CD14-positive monocyte (primary cell): ENCODE results near the gene S100A10. TPM values are rescaled to one million over a fixed set of nuclear protein-coding genes. Genes with fewer than 3 reads are reported as not detected.
A peak's percentile ranks its signal among the peaks of the same experiment; 100 is the strongest.

Experiments
- DNase-seq, 3 donors: peaks; one replicate each; pipeline ENCODE4 v3.0.0-alpha.2; 2011 to 2022
- H2AFZ ChIP-seq: 2 replicates; pipeline ENCODE4 v1.6.0; 2012; ENCODE audit warnings: mild to moderate bottlenecking, low read depth, low read length, inconsistent platforms; ENCODE audit not compliant: insufficient read depth, poor library complexity, severe bottlenecking
- H3K27ac ChIP-seq, 2 donors: 1 replicate in 1 of 2; 2 replicates in 1 of 2; pipeline ENCODE4 v1.5.1; 2012 to 2013; ENCODE audit warnings: low read length in 2 of 2, control low read depth in 1 of 2, inconsistent platforms in 1 of 2, low read depth in 1 of 2, mild to moderate bottlenecking in 1 of 2
- H3K27me3 ChIP-seq, 2 donors: one replicate each; pipeline versions ENCODE4 v1.6.0 to v1.6.1; 2011 to 2013; ENCODE audit warnings: low read length in 2 of 2; ENCODE audit not compliant: control insufficient read depth in 2 of 2, insufficient read depth in 2 of 2
- H3K36me3 ChIP-seq, 2 donors: replicated peaks in 1 of 2; 1 replicate in 1 of 2; 2 replicates in 1 of 2; pipeline versions ENCODE4 v1.5.1 to v1.6.1; 2012 to 2013; ENCODE audit warnings: low read length in 2 of 2, control low read depth in 1 of 2, inconsistent platforms in 1 of 2, mild to moderate bottlenecking in 1 of 2; ENCODE audit not compliant: insufficient read depth in 2 of 2, control insufficient read depth in 1 of 2
- H3K4me1 ChIP-seq, 2 donors: 1 replicate in 1 of 2; 2 replicates in 1 of 2; pipeline versions ENCODE4 v1.5.1 to v1.6.1; 2012 to 2013; ENCODE audit warnings: low read length in 2 of 2, control low read depth in 1 of 2, inconsistent platforms in 1 of 2, mild to moderate bottlenecking in 1 of 2, moderate library complexity in 1 of 2; ENCODE audit not compliant: insufficient read depth in 2 of 2, control insufficient read depth in 1 of 2
- H3K4me2 ChIP-seq: replicated peaks from 2 replicates; pipeline ENCODE3; 2012; ENCODE audit warnings: low read length, moderate library complexity, mild to moderate bottlenecking; ENCODE audit not compliant: poor library complexity, severe bottlenecking; ENCODE audit errors: extremely low read depth
- H3K4me3 ChIP-seq, 3 experiments: fragments of 200-600 bp in 1 of 3; sonication (generic) in 1 of 3; replicated peaks in 1 of 3; 1 replicate in 2 of 3; 2 replicates in 1 of 3; pipeline ENCODE4 v1.5.1; 2011 to 2013; ENCODE audit warnings: low read length in 3 of 3, mild to moderate bottlenecking in 3 of 3, control low read depth in 2 of 3, low read depth in 2 of 3, inconsistent platforms in 1 of 3, moderate library complexity in 1 of 3
- H3K79me2 ChIP-seq: 2 replicates; pipeline ENCODE4 v1.6.0; 2012; ENCODE audit warnings: mild to moderate bottlenecking, control low read depth, inconsistent platforms, low read length, moderate library complexity; ENCODE audit not compliant: insufficient read depth
- H3K9ac ChIP-seq: 2 replicates; pipeline ENCODE4 v1.6.0; 2017; ENCODE audit warnings: low read length, mild to moderate bottlenecking; ENCODE audit not compliant: insufficient read depth, poor library complexity, severe bottlenecking
- H3K9me3 ChIP-seq, 2 donors: replicated peaks in 1 of 2; 1 replicate in 1 of 2; 2 replicates in 1 of 2; pipeline versions ENCODE4 v1.5.1 to v1.6.1; 2012 to 2013; ENCODE audit warnings: low read length in 2 of 2, control low read depth in 1 of 2; ENCODE audit not compliant: control insufficient read depth in 1 of 2, insufficient read depth in 1 of 2
- H4K20me1 ChIP-seq: 2 replicates; pipeline ENCODE4 v1.6.0; 2012; ENCODE audit warnings: mild to moderate bottlenecking, low read length, control low read depth, moderate library complexity; ENCODE audit not compliant: insufficient read depth
- H3K27ac Mint-ChIP-seq, 7 donors: one replicate each; pipeline ENCODE4 v1.8.0; 2020; ENCODE audit warnings: mild to moderate bottlenecking in 7 of 7, mixed read lengths in 7 of 7, moderate library complexity in 6 of 7, inconsistent platforms in 2 of 7
- H3K27me3 Mint-ChIP-seq, 3 donors: one replicate each; pipeline ENCODE4 v1.8.0; 2021 to 2022; ENCODE audit warnings: low read depth in 3 of 3, mild to moderate bottlenecking in 3 of 3, mixed read lengths in 3 of 3, moderate library complexity in 3 of 3, inconsistent platforms in 1 of 3
- H3K36me3 Mint-ChIP-seq, 2 donors: one replicate each; pipeline ENCODE4 v1.8.0; 2020; ENCODE audit warnings: mixed read lengths in 2 of 2, inconsistent platforms in 1 of 2, mild to moderate bottlenecking in 1 of 2
- H3K4me1 Mint-ChIP-seq: one replicate; pipeline ENCODE4 v1.8.0; 2020; ENCODE audit warnings: mild to moderate bottlenecking, mixed read lengths
- H3K4me3 Mint-ChIP-seq, 2 donors: one replicate each; pipeline ENCODE4 v1.8.0; 2020; ENCODE audit warnings: mild to moderate bottlenecking in 2 of 2, mixed read lengths in 2 of 2, moderate library complexity in 1 of 2
- H3K9me3 Mint-ChIP-seq, 7 donors: one replicate each; pipeline ENCODE4 v1.8.0; 2020 to 2022; ENCODE audit warnings: mixed read lengths in 7 of 7, mild to moderate bottlenecking in 6 of 7, moderate library complexity in 6 of 7, inconsistent platforms in 2 of 7
- CTCF ChIP-seq: fragments of 200-600 bp; IDR thresholded peaks from one replicate; pipeline ENCODE4 v1.8.0; 2022; ENCODE audit warnings: antibody characterized with exemption, mild to moderate bottlenecking
- WGBS: methylation state at CpG from one replicate; pipeline ENCODE4 v1.1.5; 2013; ENCODE audit warnings: missing lambda C conversion rate; ENCODE audit not compliant: insufficient coverage; 5-methylcytosine and 5-hydroxymethylcytosine counted together
- intact Hi-C, 2 donors: fragments of 100-400 bp; cut with micrococcal nuclease; formaldehyde crosslinking; loops; one replicate each; pipeline versions ENCODE4 v1.15.0 to v1.15.1; 2023
- polyA plus RNA-seq, 3 donors: library from polyadenylated mRNA; depleted of rRNA in 1 of 3; unstranded in 2 of 3; stranded (reverse) in 1 of 3; fragments of 300-500 nt in 2 of 3; fragments of >200 nt in 1 of 3; fragmentation: Illumina TruSeq in 2 of 3; gene quantifications; 1 replicate in 2 of 3; 2 replicates in 1 of 3; pipeline ENCODE4 v1.2.3, GENCODE V29; 2012 to 2021

S100A10 gene
- polyA plus RNA-seq, 3 donors: 422 to 2,138 (median 2,129) TPM

DNA sequence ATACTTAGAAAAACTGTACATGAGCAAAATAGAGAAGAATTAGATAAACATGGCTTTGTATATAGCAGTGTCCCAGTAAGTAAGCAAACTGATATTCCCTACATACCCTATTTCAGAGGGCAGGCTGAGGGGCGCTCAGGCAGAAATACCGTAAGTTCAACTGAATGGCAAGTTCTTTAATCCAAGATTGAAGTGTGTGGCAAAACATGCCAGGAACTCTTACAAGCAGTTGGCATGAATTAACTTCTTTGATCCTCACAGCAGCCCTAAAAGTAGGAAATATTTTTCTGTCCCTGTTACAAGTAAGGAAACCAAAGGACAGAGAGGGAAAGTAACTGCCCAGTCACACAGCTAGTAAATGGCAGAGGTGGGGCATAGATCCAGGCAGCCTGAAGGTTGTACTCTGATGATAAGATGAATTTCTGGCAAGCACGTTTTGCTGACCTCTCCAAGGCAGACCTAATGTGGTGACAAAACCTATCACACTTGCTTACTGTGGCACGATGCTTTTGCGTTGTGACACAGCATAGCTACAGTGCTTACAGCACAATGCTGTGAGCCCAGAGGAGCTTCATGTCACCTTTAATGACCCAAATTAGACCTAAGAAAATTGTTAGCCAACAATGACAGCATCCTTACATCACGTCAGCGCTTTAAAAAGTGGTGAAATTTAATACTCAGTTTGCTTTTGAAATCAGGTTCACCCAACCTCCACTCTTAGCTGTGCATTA is 49.4 kb downstream of the S100A10 start:
- H3K4me1 Mint-ChIP-seq: peaks cover 66% of the 10 kb centered on the region
- no peaks in the 10 kb centered on the region for H4K20me1 ChIP-seq
- intact Hi-C loops: loop anchor here in 1 of 2 donors (2.0 kb wide), 1 partner anchor 49 kb away; the partner anchor contains the start of gene S100A10
- no peaks in the 10 kb centered on the region for H3K36me3 ChIP-seq
- TF ChIP-seq CTCF: no peak
- H3K9me3 ChIP-seq: no peaks in the 10 kb centered on the region
- H3K4me3 Mint-ChIP-seq: peak overlapping the region in 1 of 2 donors; percentile 77
- H3K4me2 ChIP-seq: no peak overlapping the region
- H3K27ac ChIP-seq: peak overlapping the region; percentile 80 to 100
- H2AFZ ChIP-seq: no peak overlapping the region
- H3K79me2 ChIP-seq: no peaks in the 10 kb centered on the region
- peak overlapping the region; percentile 97 to 100 (median 99) for H3K27ac Mint-ChIP-seq
- peaks cover 6% of the 10 kb centered on the region in 2 donors for H3K36me3 Mint-ChIP-seq
- no peaks in the 10 kb centered on the region for H3K27me3 ChIP-seq
- peaks cover 0 to 5% (median 0%) of the 10 kb centered on the region in 7 donors for H3K9me3 Mint-ChIP-seq
- WGBS: 60% methylated on average over 5 of the region's 7 CpGs
- no peak overlapping the region for H3K4me3 ChIP-seq
- peaks cover 54 to 66% of the 10 kb centered on the region in 2 donors for H3K4me1 ChIP-seq
- H3K27me3 Mint-ChIP-seq: peaks cover 0 to 12% (median 0%) of the 10 kb centered on the region in 3 donors
- peak overlapping the region; percentile 83 for H3K9ac ChIP-seq
- peak; percentile 85 to 94 (median 89) for DNase-seq

DNA sequence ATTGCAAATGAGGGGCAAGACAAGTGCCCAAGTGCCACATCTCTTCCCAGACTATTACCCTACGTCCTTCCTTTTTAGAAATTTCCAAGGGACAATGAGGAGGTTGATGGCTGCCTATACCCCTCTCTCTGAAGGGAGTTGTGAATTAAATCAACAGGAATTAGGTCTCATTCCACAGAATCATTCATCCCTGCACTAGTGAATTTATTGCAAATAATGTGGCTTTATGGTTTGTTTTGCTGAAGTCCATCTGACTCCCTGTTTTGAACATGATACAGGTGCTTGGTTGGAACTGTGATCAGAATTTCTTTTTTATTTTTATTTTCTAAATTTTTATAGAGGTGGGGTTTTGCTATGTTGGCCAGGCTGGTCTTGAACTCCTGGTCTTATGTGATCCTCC is 50.1 kb downstream of the S100A10 start:
- no peak for TF ChIP-seq CTCF
- WGBS: no CpG with 5 or more reads among the region's 1 CpG
- H2AFZ ChIP-seq: no peak overlapping the region
- H3K9me3 ChIP-seq: no peaks in the 10 kb centered on the region
- peak overlapping the region in 1 of 2 donors; percentile 100 for H3K27ac ChIP-seq
- H3K4me2 ChIP-seq: no peak overlapping the region
- H3K27me3 ChIP-seq: no peaks in the 10 kb centered on the region
- H4K20me1 ChIP-seq: no peaks in the 10 kb centered on the region
- H3K36me3 ChIP-seq: no peaks in the 10 kb centered on the region
- intact Hi-C loops: no loop called here
- Mint-ChIP-seq H3K4me1 (peaks cover 67% of the 10 kb centered on the region), H3K4me3 (no peak overlapping the region), H3K36me3 (peaks cover 6 to 8% of the 10 kb centered on the region in 2 donors), H3K27ac (peak overlapping the region; percentile 97 to 100 (median 99)), H3K27me3 (peaks cover 0 to 12% (median 0%) of the 10 kb centered on the region in 3 donors), H3K9me3 (peaks cover 0 to 5% (median 0%) of the 10 kb centered on the region in 7 donors)
- H3K4me3 ChIP-seq: no peak overlapping the region
- no peaks in the 10 kb centered on the region for H3K79me2 ChIP-seq
- peaks cover 50 to 68% of the 10 kb centered on the region in 2 donors for H3K4me1 ChIP-seq
- DNase-seq: no peak
- H3K9ac ChIP-seq: no peak overlapping the region
